H4 (cell line): ENCODE measurements around the gene GSTT4. TPM values are rescaled to one million over a fixed set of nuclear protein-coding genes. Genes with fewer than 3 reads are reported as not detected.
"Not testable (repeated sequence)": the region's sequence is repeated elsewhere in the genome, so short reads cannot be mapped to it uniquely, and the experiment has no call there.

Experiments
- DNase-seq: peaks from one replicate; pipeline ENCODE4 v3.0.0-alpha.2; 2015; ENCODE audit warnings: low spot score
- total RNA-seq: library from RNA; depleted of rRNA; stranded (reverse); fragments of >200 nt; shearing (Covaris generic); gene quantifications from 2 replicates; pipeline ENCODE4 v1.2.3, GENCODE V29; 2014; rRNA removed

The GSTT4 gene
- total RNA-seq, 1 experiment from 2014 or later, result not detected

DNA sequence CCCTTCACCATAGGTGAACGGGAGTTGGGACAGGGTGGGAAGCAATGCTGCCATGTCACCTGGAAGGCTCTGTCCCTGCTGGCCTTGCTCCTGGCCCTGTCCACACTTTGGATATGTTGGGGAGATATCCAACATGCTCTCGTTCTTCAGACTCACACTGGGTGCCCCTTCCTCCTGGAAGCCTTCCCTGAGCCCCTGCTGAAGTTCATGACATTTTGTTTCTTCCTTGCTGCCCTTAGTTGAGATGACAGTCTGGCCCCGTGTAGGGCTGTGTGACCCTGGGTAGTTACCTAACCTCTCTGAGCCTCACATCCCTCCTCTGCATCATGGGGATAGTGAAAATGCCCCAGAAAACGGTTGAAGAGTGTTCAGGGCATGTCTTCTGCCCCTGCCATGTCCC is 51.8 kb downstream of the GSTT4 start:
- not testable (repeated sequence) for DNase-seq

DNA sequence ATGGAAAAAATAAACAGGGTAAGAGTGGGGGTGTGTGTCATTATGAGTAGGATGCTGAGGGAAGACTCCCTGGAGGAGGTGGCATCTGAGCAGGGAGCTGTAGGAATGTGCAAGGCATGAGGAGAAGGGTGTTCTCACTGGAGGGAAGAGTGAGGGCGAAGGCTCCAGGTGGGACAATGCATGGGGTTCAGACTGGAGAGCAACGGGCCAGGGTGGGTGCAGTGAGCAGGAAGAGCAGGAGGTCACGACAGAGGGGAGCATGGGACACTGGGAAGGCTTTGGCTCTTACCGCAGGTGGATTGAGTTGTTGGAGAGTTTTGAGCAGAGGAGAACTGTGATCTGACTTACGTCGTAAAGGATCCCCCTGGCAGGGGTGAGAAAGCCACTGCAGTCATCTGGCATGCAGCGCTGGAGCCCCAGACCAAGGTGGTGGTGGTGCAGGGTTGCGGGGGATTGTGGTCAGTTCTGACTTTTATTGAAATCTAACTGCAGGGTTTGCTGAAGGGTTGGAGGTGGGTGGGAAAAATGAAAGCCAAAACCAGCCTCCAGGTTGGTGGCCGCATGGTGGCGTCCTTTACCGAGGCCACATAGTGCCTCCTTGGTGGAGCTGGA is 52.4 kb downstream of the GSTT4 start:
- DNase-seq, result not testable (repeated sequence)

DNA sequence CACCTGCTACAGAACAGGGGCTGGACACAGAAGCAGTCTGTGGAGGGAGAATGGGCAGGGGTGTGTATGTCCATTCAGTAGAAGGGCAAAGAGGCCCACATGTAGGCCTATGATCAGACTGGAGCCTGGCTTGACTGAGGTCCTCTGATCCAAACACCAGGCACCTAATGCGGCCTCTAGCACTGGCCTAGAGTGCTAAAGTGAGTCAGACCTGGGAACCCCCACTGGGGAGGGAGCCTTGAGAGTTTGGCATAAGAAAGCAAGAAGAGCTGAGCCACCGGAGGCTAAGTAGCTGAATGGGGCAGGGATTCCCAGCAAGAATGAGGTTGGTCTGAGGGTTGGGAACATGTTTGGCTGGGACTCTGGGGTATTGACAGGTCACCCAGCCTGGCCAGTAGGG is 53.9 kb downstream of the GSTT4 start:
- DNase-seq, result not testable (repeated sequence)

DNA sequence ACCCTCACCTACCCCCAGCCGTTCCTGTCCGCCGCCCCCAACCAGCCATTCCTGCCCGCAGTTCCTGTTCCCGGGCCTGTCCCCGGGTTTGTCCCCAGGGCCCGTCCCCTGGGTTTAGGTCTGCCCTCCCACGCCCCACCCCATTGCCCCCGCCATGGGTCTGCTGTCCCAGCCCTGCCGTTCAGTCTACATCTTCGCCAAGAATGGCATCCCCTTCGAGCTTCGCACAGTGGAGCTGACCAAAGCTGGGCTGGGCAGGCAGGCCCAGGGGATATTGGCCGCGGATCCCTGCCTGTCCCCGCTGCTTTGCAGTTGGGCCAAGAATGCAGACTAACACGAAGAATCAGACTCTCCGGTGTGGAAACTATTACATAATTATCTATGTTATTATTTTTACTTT is 55.5 kb downstream of the GSTT4 start:
- not testable (repeated sequence) for DNase-seq

Other genes starting within 250 kb of the GSTT4 start
- gene C22orf15, start 242.5 kb downstream of the GSTT4 start, total RNA-seq, result not detected in 2 replicates
- 0.72 and 14.9 TPM in 2 replicates for gene CHCHD10, start 237.5 kb downstream of the GSTT4 start, total RNA-seq
- gene MMP11, start 232.6 kb downstream of the GSTT4 start, total RNA-seq, result 0.35 and 1.4 TPM in 2 replicates
- 50.9 and 61.2 TPM in 2 replicates for gene SMARCB1, start 218.5 kb downstream of the GSTT4 start, total RNA-seq
- gene DERL3, start 166.4 kb downstream of the GSTT4 start, total RNA-seq, result 0.43 and 1.6 TPM in 2 replicates
- 3.2 and 4.6 TPM in 2 replicates for gene SLC2A11, start 147.6 kb downstream of the GSTT4 start, total RNA-seq
- 311 and 336 TPM in 2 replicates for gene MIF, start 111.1 kb downstream of the GSTT4 start, total RNA-seq
- gene GSTT2B, start 44.3 kb downstream of the GSTT4 start, total RNA-seq, result 5.2 and 12.3 TPM in 2 replicates
- gene DDTL, start 38.6 kb downstream of the GSTT4 start, total RNA-seq, result 1.5 and 2.8 TPM in 2 replicates
- gene DDT, start 31.0 kb downstream of the GSTT4 start, total RNA-seq, result 188 and 232 TPM in 2 replicates
- gene GSTT2, start 25.3 kb downstream of the GSTT4 start, total RNA-seq, result 1.7 TPM in 1 of 2 replicates, not detected in the other
- 15.7 and 17.4 TPM in 2 replicates for gene CABIN1, start 5.9 kb upstream of the GSTT4 start, total RNA-seq
- 0.12 and 0.37 TPM in 2 replicates for gene SUSD2, start 176.0 kb upstream of the GSTT4 start, total RNA-seq
- not detected in 2 replicates for gene GGT5, start 239.6 kb upstream of the GSTT4 start, total RNA-seq